ENCODE data around the gene MAP7.

MAP7 gene

DNA sequence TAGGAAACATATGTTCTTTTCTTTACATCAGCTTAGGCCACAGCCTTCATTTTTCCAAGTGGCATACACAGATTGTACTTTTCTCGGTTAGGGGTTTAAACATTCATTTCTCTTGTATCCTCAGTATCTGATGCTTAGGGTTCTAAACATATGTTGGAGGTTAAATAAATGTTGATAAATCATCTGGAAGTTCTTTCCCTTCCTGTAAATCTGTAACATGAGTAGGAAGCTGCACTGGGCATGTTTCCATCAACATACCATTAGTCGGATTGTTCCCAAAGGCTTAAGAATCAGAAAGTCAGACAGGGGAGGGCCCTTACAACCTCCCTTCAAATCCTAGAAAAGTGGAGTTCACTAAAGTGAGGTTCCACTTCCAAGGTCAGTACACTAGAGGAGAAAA, 205.8 kb downstream of the MAP7 start:
- TF ChIP-seq, protein P1, sequence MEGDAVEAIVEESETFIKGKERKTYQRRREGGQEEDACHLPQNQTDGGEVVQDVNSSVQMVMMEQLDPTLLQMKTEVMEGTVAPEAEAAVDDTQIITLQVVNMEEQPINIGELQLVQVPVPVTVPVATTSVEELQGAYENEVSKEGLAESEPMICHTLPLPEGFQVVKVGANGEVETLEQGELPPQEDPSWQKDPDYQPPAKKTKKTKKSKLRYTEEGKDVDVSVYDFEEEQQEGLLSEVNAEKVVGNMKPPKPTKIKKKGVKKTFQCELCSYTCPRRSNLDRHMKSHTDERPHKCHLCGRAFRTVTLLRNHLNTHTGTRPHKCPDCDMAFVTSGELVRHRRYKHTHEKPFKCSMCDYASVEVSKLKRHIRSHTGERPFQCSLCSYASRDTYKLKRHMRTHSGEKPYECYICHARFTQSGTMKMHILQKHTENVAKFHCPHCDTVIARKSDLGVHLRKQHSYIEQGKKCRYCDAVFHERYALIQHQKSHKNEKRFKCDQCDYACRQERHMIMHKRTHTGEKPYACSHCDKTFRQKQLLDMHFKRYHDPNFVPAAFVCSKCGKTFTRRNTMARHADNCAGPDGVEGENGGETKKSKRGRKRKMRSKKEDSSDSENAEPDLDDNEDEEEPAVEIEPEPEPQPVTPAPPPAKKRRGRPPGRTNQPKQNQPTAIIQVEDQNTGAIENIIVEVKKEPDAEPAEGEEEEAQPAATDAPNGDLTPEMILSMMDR (IDR thresholded peaks at IDR 0.05; ENCODE audit: insufficient read depth, low read depth, low read length, missing control alignments) = no peak
- H3K4me3 ChIP-seq (ENCODE audit: low read length) = no peak overlapping the region
- no peak for DNase-seq (ENCODE audit: low read depth)

DNA sequence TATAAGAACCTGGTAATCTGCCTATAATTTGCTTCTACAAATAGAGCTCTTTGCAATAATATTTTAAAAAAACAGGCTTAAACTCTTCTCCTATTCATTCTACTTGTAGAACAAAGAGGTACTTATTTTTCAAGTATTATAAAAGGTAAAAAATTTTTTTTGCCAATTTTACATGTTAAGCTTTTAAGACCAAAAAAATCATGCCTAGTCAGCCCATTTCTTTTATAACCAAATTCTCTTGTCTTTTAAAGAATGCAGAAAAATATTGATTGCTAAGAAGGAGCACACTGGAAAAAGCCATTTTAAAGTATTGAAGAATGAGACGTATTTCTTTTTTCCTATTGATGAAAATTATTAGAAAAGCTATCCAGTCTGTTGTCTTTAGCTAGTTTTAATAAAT, 206.5 kb downstream of the MAP7 start:
- DNase-seq (ENCODE audit: low read depth) = no peak
- H3K4me3 ChIP-seq (ENCODE audit: low read length) = no peak overlapping the region
- TF ChIP-seq, protein P1 (IDR thresholded peaks at IDR 0.05; ENCODE audit: insufficient read depth, low read depth, low read length, missing control alignments) = no peak

GRCh38 chr6:136343275-136343674, 206.9 kb downstream of the MAP7 start:
- H3K4me3 ChIP-seq (ENCODE audit: low read length) = no peak overlapping the region
- TF ChIP-seq, protein P1 (IDR thresholded peaks at IDR 0.05; ENCODE audit: insufficient read depth, low read depth, low read length, missing control alignments) = no peak
- DNase-seq (ENCODE audit: low read depth) = no peak

DNA sequence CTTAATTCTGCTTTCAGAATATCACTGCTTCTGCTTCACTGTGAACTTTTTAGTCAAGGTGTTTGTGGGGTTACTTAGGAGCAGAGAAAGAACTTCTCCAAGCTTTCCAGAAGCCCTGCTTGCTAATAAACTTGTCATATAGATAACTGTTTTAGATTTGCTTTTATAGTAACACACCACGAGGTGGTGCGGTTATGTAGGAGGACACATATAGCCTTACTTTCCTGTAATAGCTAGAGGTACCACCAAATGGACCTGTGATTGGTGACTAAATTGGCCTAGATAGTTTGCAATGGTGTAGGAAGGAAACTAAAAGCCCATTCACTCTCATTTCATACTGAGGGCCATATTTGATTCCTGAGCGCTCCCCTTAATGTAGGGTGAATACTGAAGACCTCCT, 208.3 kb downstream of the MAP7 start:
- no peak overlapping the region for H3K4me3 ChIP-seq (ENCODE audit: low read length)
- TF ChIP-seq, protein P1 (IDR thresholded peaks at IDR 0.05; ENCODE audit: insufficient read depth, low read depth, low read length, missing control alignments) = no peak
- DNase-seq (ENCODE audit: low read depth) = no peak

GRCh38 chr6:136341367-136341766, 208.9 kb downstream of the MAP7 start:
- no peak overlapping the region for H3K4me3 ChIP-seq (ENCODE audit: low read length)
- DNase-seq (ENCODE audit: low read depth) = no peak
- TF ChIP-seq, protein P1 (IDR thresholded peaks at IDR 0.05; ENCODE audit: insufficient read depth, low read depth, low read length, missing control alignments) = no peak

DNA sequence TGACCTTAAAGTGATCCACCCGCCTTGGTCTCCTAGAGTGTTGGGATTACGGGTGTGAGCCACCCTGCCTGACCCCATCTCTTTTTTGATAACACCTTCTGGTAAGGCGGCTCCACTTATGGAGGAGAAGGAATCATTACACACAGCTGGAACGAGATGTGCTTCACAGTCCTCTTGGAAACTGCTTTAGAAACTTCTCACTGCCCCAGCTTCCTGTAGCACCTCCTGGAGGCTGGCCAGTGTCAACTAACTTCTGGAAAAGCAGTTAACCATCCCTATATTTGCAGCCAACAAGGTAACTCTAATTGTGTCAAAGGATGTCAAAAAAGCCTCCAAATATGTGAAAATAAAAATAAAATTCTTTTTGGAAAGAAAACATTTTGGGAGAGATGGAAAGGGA, 211.7 kb downstream of the MAP7 start:
- TF ChIP-seq, protein P1 (IDR thresholded peaks at IDR 0.05; ENCODE audit: insufficient read depth, low read depth, low read length, missing control alignments) = no peak
- no peak overlapping the region for H3K4me3 ChIP-seq (ENCODE audit: low read length)
- DNase-seq (ENCODE audit: low read depth) = no peak

DNA sequence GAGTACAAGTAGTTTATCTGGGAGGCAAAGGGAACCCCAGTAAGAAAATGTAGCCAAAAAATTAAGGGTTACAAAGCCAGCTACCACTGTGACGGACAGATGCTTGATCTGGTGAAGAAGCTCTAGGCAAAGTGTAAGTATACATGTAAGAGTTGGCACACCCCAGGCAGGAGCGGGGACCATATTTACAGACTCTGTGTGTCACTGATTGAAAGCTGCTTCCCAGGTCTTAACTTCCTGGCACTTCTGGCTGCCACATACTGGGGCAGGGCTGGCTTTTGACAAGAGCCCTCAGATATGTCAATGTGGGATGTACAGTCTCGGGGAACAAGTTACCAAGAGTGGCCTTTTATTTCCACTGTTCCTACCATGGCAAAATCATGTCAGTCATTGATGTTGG, 212.6 kb downstream of the MAP7 start:
- DNase-seq (ENCODE audit: low read depth) = no peak
- TF ChIP-seq, protein P1 (IDR thresholded peaks at IDR 0.05; ENCODE audit: insufficient read depth, low read depth, low read length, missing control alignments) = no peak
- no peak overlapping the region for H3K4me3 ChIP-seq (ENCODE audit: low read length)

All from epithelial cell of esophagus (primary cell).